Thyroid gland (tissue), 4 donors: ENCODE measurements around the gene SGF29. TPM values are rescaled to one million over a fixed set of nuclear protein-coding genes. Genes with fewer than 3 reads are reported as not detected.

Experiments
- DNase-seq, 2 donors: peaks; one replicate each; pipeline ENCODE4 v3.0.0-alpha.2; 2019
- H3K27ac ChIP-seq, 3 donors: fragments of 200-600 bp; sonication (generic); 1 replicate in 2 of 3; 2 replicates in 1 of 3; pipeline ENCODE4 v1.5.1; 2016 to 2019; ENCODE audit warnings: mild to moderate bottlenecking in 1 of 3, moderate library complexity in 1 of 3
- H3K27me3 ChIP-seq: fragments of 200-600 bp; sonication (generic); one replicate; pipeline ENCODE4 v1.5.1; 2019
- H3K36me3 ChIP-seq, 2 donors: fragments of 200-600 bp; sonication (generic); one replicate each; pipeline ENCODE4 v1.5.1; 2016 to 2019
- H3K4me1 ChIP-seq, 2 donors: fragments of 200-600 bp; sonication (generic); one replicate each; pipeline ENCODE4 v1.5.1; 2017 to 2019
- H3K4me3 ChIP-seq, 3 donors: fragments of 200-600 bp; sonication (generic); replicated peaks in 1 of 3; 1 replicate in 2 of 3; 2 replicates in 1 of 3; pipeline ENCODE4 v1.5.1; 2016; ENCODE audit warnings: mild to moderate bottlenecking in 1 of 3
- H3K9me3 ChIP-seq: fragments of 200-600 bp; sonication (generic); one replicate; pipeline ENCODE4 v1.5.1; 2017
- CTCF ChIP-seq, 6 experiments: fragments of 200-600 bp in 3 of 6; fragments of 450-650 bp in 3 of 6; sonication (generic) in 3 of 6; IDR thresholded peaks; one replicate each; pipeline ENCODE4 v1.5.1; 2016 to 2019; ENCODE audit warnings: antibody characterized with exemption in 6 of 6, mild to moderate bottlenecking in 2 of 6, inconsistent platforms in 1 of 6, moderate library complexity in 1 of 6
- POLR2A ChIP-seq, 2 donors: fragments of 450-650 bp; IDR thresholded peaks; one replicate each; pipeline ENCODE4 v1.6.1; 2017; ENCODE audit warnings: antibody characterized with exemption in 2 of 2, mild to moderate bottlenecking in 2 of 2, moderate library complexity in 1 of 2
- WGBS, 2 donors: methylation state at CpG; one replicate each; pipeline ENCODE4 v1.1.5; 2017; 5-methylcytosine and 5-hydroxymethylcytosine counted together
- intact Hi-C: fragments of 100-400 bp; cut with DNase I; formaldehyde crosslinking; loops from one replicate; pipeline ENCODE4 v1.15.1; 2023
- total RNA-seq, 4 donors: library from RNA; depleted of rRNA; stranded (reverse); fragments of >200 nt; gene quantifications; one replicate each; pipeline ENCODE4 v1.2.3, GENCODE V29; 2016

The SGF29 gene
- total RNA-seq, 4 donors from 2014 or later, result 31.8 to 41.9 (median 36.9) TPM

GRCh38 chr16:28580726-28581315 lies 27.1 kb downstream of the SGF29 start:
- no peak for TF ChIP-seq POLR2A (IDR thresholded peaks at IDR 0.05)
- TF ChIP-seq CTCF (IDR thresholded peaks at IDR 0.05), result no peak
- Histone ChIP-seq H3K27ac (no peak overlapping the region), H3K36me3 (peaks cover 9 to 29% of the 10 kb centered on the region in 2 donors), H3K4me1 (no peaks in the 10 kb centered on the region), H3K27me3 (no peaks in the 10 kb centered on the region), H3K4me3 (no peak overlapping the region), H3K9me3 (no peaks in the 10 kb centered on the region)
- 93 to 97% methylated on average over 15 of the region's 15 CpGs for WGBS, 2 donors
- no peak for DNase-seq
- intact Hi-C loops, result no loop called here

- Histone ChIP-seq H3K9me3 (no peaks in the 10 kb centered on the region), H3K4me1 (no peaks in the 10 kb centered on the region), H3K36me3 (peaks cover 35 to 51% of the 10 kb centered on the region in 2 donors), H3K27ac (no peak overlapping the region), H3K4me3 (no peak overlapping the region), H3K27me3 (no peaks in the 10 kb centered on the region)
- DNase-seq, result peak; percentile 40 to 49
- 71 to 89% methylated on average over 11 of the region's 11 CpGs for WGBS, 2 donors
- TF ChIP-seq CTCF (IDR thresholded peaks at IDR 0.05), result no peak
- intact Hi-C loops, result no loop called here
Measured at GRCh38 chr16:28585674-28586073, 32.0 kb downstream of the SGF29 start.

- no peak overlapping the region for H3K4me3 ChIP-seq
- WGBS, 2 donors, result 93 to 100% methylated on average over 3 of the region's 3 CpGs
- no peak overlapping the region for H3K27ac ChIP-seq
- peaks cover 41 to 59% of the 10 kb centered on the region in 2 donors for H3K36me3 ChIP-seq
- TF ChIP-seq CTCF (IDR thresholded peaks at IDR 0.05) (no peak), POLR2A (IDR thresholded peaks at IDR 0.05) (no peak)
- H3K27me3 ChIP-seq, result no peaks in the 10 kb centered on the region
- no peak for DNase-seq
- H3K9me3 ChIP-seq, result no peaks in the 10 kb centered on the region
- no peaks in the 10 kb centered on the region for H3K4me1 ChIP-seq
- intact Hi-C loops, result no loop called here
Measured at GRCh38 chr16:28586466-28586865, 32.7 kb downstream of the SGF29 start.

GRCh38 chr16:28587386-28587785 lies 33.7 kb downstream of the SGF29 start:
- H3K9me3 ChIP-seq, result no peaks in the 10 kb centered on the region
- intact Hi-C loops, result no loop called here
- no peak overlapping the region for H3K4me3 ChIP-seq
- TF ChIP-seq POLR2A (IDR thresholded peaks at IDR 0.05), result no peak
- TF ChIP-seq CTCF (IDR thresholded peaks at IDR 0.05), result no peak
- peaks cover 41 to 53% of the 10 kb centered on the region in 2 donors for H3K36me3 ChIP-seq
- H3K27me3 ChIP-seq, result no peaks in the 10 kb centered on the region
- no peak for DNase-seq
- 85 to 91% methylated on average over 8 of the region's 8 CpGs for WGBS, 2 donors
- H3K27ac ChIP-seq, result no peak overlapping the region
- no peaks in the 10 kb centered on the region for H3K4me1 ChIP-seq

GRCh38 chr16:28589069-28589468 lies 35.3 kb downstream of the SGF29 start:
- no peak for TF ChIP-seq POLR2A (IDR thresholded peaks at IDR 0.05)
- TF ChIP-seq CTCF (IDR thresholded peaks at IDR 0.05), result no peak
- DNase-seq, result no peak
- H3K27me3 ChIP-seq, result no peaks in the 10 kb centered on the region
- intact Hi-C loops, result no loop called here
- no peak overlapping the region for H3K4me3 ChIP-seq
- H3K9me3 ChIP-seq, result no peaks in the 10 kb centered on the region
- peaks cover 41 to 44% of the 10 kb centered on the region in 2 donors for H3K36me3 ChIP-seq
- 97 to 98% methylated on average over 7 to 8 of the region's 8 CpGs for WGBS, 2 donors
- H3K4me1 ChIP-seq, result no peaks in the 10 kb centered on the region
- H3K27ac ChIP-seq, result no peak overlapping the region
